Neural cell (in vitro differentiated cells): Measurements from ENCODE around the gene PDE8B. TPM values are rescaled to one million over a fixed set of nuclear protein-coding genes. Genes with fewer than 3 reads are reported as not detected.

Experiments used
- H2AFZ ChIP-seq: fragments of 200-600, 300-800 bp; sonication (generic), shearing (Covaris generic); 2 replicates; pipeline ENCODE4 v1.6.0; 2014; ENCODE audit warnings: low read depth, mild to moderate bottlenecking, antibody characterized with exemption, low read length, moderate library complexity
- H3F3A ChIP-seq: fragments of 200-600 bp; shearing (Covaris generic); 2 replicates; pipeline ENCODE4 v1.6.1; 2016; ENCODE audit warnings: mild to moderate bottlenecking, moderate library complexity, mixed read lengths, antibody characterized with exemption, low read length; ENCODE audit not compliant: insufficient read depth, poor library complexity, severe bottlenecking
- H3K27ac ChIP-seq: fragments of 200-600, 300-800 bp; sonication (generic), shearing (Covaris generic); 2 replicates; pipeline ENCODE4 v1.5.1; 2014; ENCODE audit warnings: mild to moderate bottlenecking, low read length, moderate library complexity
- H3K27me3 ChIP-seq: fragments of 300-800, 200-600 bp; sonication (generic), shearing (Covaris generic); 2 replicates; pipeline ENCODE4 v1.6.0; 2014; ENCODE audit warnings: mild to moderate bottlenecking, low read depth, low read length, moderate library complexity; ENCODE audit not compliant: insufficient read depth
- H3K36me3 ChIP-seq: fragments of 300-800, 200-600 bp; sonication (generic), shearing (Covaris generic); 2 replicates; pipeline ENCODE4 v1.5.1; 2014; ENCODE audit warnings: mild to moderate bottlenecking, antibody characterized with exemption, low read length, moderate library complexity; ENCODE audit not compliant: insufficient read depth
- H3K4me2 ChIP-seq: fragments of 300-800, 200-600 bp; sonication (generic), shearing (Covaris generic); 2 replicates; pipeline ENCODE4 v1.6.0; 2014; ENCODE audit warnings: mild to moderate bottlenecking, low read length
- H3K4me3 ChIP-seq: fragments of 300-800, 200-600 bp; sonication (generic), shearing (Covaris generic); 2 replicates; pipeline ENCODE4 v1.5.1; 2014; ENCODE audit warnings: mild to moderate bottlenecking, low read length, moderate library complexity
- H3K79me2 ChIP-seq: fragments of 200-600 bp; shearing (Covaris generic); replicated peaks from 2 replicates; pipeline ENCODE4 v1.6.0; 2014; ENCODE audit warnings: mild to moderate bottlenecking, low read length, moderate library complexity; ENCODE audit not compliant: insufficient read depth
- H3K9ac ChIP-seq: fragments of 300-800, 200-600 bp; sonication (generic), shearing (Covaris generic); 2 replicates; pipeline ENCODE4 v1.6.1; 2016; ENCODE audit warnings: mild to moderate bottlenecking, low read length, mixed read lengths
- H3K9me2 ChIP-seq: fragments of 200-600 bp; shearing (Covaris generic); 2 replicates; pipeline ENCODE4 v1.6.1; 2016; ENCODE audit warnings: mild to moderate bottlenecking, low read length, mixed read lengths; ENCODE audit not compliant: insufficient read depth
- H3K9me3 ChIP-seq: fragments of 200-600, 300-800 bp; sonication (generic), shearing (Covaris generic); 2 replicates; pipeline ENCODE4 v1.6.1; 2016; ENCODE audit warnings: mild to moderate bottlenecking, mixed run types, low read length, moderate library complexity, mixed read lengths
- H4K20me1 ChIP-seq: fragments of 200-600 bp; shearing (Covaris generic); 2 replicates; pipeline ENCODE4 v1.6.1; 2016; ENCODE audit warnings: mild to moderate bottlenecking, mixed run types; ENCODE audit not compliant: insufficient read depth
- EP300 ChIP-seq: fragments of 450-650 bp; conservative IDR thresholded peaks from 2 replicates; pipeline ENCODE4 v1.6.1; 2014; ENCODE audit warnings: antibody characterized with exemption, mild to moderate bottlenecking, moderate library complexity; ENCODE audit not compliant: poor library complexity, severe bottlenecking
- EZH2 ChIP-seq: fragments of 200-600, 300-800 bp; shearing (Covaris generic), sonication (generic); IDR thresholded peaks from 2 replicates; pipeline ENCODE4 v1.6.1; 2014; ENCODE audit warnings: antibody characterized with exemption, low read length, borderline replicate concordance, mild to moderate bottlenecking; ENCODE audit not compliant: insufficient read depth, poor library complexity, severe bottlenecking
- MXI1 ChIP-seq: fragments of 450-650 bp; conservative IDR thresholded peaks from 2 replicates; pipeline ENCODE4 v1.6.1; 2014; ENCODE audit warnings: antibody characterized with exemption, mild to moderate bottlenecking; ENCODE audit not compliant: poor library complexity, severe bottlenecking
- POLR2AphosphoS5 ChIP-seq: IDR thresholded peaks from 2 replicates; pipeline ENCODE4 v1.6.1; 2012
- RAD21 ChIP-seq: fragments of 450-650 bp; conservative IDR thresholded peaks from 2 replicates; pipeline ENCODE4 v1.6.1; 2014; ENCODE audit warnings: antibody characterized with exemption, mild to moderate bottlenecking, moderate library complexity
- REST ChIP-seq: IDR thresholded peaks from 2 replicates; pipeline ENCODE4 v1.6.1; 2012; ENCODE audit warnings: borderline replicate concordance
- SMC3 ChIP-seq: fragments of 450-650 bp; conservative IDR thresholded peaks from 2 replicates; pipeline ENCODE4 v1.6.1; 2014; ENCODE audit warnings: antibody characterized with exemption, mild to moderate bottlenecking, moderate library complexity; ENCODE audit not compliant: poor library complexity
- TAF1 ChIP-seq: IDR thresholded peaks from 2 replicates; pipeline ENCODE4 v1.6.1; 2012; ENCODE audit warnings: low read depth
- polyA plus RNA-seq: library from polyadenylated mRNA; depleted of rRNA; stranded (reverse); fragments of >200 nt; gene quantifications from 2 replicates; pipeline ENCODE4 v1.2.3, GENCODE V29; 2014
- TF ChIP-seq, protein P1 (sequence below): fragments of 450-650 bp; IDR thresholded peaks from 2 replicates; pipeline ENCODE4 v1.5.1; 2014; ENCODE audit warnings: antibody characterized with exemption, mild to moderate bottlenecking, moderate library complexity; ENCODE audit not compliant: poor library complexity, severe bottlenecking

Gene PDE8B
- polyA plus RNA-seq, 1 donor from 2014 or later: 0.22 TPM

DNA sequence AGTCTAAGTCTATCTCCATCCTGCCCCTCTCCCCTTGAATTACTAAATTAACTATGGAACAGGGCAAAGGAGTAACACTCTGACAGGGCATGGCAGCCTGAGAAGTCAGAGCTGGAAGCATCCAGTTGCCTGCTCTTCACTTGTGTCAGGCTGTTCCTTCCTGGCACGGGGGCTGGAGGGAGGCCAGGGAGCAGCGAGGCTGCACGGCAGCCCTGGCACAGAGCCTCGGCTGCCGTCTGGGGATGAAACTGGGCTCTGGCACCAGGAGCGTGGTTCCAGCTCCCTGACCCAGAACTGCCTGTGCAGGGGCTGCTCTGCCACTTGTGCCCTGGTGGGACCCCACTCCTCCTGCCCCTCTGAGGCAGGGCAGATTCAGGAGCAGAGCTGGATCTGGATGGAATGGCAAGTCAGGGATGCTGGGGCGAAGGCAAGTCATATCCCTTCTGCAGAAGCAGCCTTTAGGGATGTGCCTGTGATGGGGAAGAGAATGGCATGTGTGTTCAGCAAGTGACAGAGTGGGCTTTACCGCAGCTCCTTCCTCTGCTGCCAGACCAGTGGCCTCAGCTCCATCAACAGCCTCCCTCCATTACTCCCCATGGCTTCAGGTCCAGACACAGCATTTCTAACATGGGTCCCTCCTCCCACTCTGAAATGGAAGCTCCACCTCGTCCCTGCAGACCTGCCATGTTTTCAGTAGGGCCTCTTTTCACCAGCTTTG is 42.2 kb upstream of the PDE8B start:
- H3F3A ChIP-seq: no peaks in the 10 kb centered on the region
- no peaks in the 10 kb centered on the region for H3K9me3 ChIP-seq
- H3K9me2 ChIP-seq: no peaks in the 10 kb centered on the region
- TF ChIP-seq EP300: no peak
- TF ChIP-seq MXI1: no peak
- TF ChIP-seq SMC3: no peak
- TF ChIP-seq, protein P1, sequence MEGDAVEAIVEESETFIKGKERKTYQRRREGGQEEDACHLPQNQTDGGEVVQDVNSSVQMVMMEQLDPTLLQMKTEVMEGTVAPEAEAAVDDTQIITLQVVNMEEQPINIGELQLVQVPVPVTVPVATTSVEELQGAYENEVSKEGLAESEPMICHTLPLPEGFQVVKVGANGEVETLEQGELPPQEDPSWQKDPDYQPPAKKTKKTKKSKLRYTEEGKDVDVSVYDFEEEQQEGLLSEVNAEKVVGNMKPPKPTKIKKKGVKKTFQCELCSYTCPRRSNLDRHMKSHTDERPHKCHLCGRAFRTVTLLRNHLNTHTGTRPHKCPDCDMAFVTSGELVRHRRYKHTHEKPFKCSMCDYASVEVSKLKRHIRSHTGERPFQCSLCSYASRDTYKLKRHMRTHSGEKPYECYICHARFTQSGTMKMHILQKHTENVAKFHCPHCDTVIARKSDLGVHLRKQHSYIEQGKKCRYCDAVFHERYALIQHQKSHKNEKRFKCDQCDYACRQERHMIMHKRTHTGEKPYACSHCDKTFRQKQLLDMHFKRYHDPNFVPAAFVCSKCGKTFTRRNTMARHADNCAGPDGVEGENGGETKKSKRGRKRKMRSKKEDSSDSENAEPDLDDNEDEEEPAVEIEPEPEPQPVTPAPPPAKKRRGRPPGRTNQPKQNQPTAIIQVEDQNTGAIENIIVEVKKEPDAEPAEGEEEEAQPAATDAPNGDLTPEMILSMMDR: no peak
- no peak for TF ChIP-seq TAF1
- TF ChIP-seq EZH2: no peak
- no peak for TF ChIP-seq RAD21
- no peak for TF ChIP-seq REST
- no peak for TF ChIP-seq POLR2AphosphoS5
- H2AFZ ChIP-seq: no peak overlapping the region
- H3K27me3 ChIP-seq: no peaks in the 10 kb centered on the region
- H4K20me1 ChIP-seq: no peaks in the 10 kb centered on the region
- H3K4me2 ChIP-seq: no peak overlapping the region
- H3K27ac ChIP-seq: no peak overlapping the region
- H3K36me3 ChIP-seq: no peaks in the 10 kb centered on the region
- no peaks in the 10 kb centered on the region for H3K79me2 ChIP-seq
- H3K4me3 ChIP-seq: no peak overlapping the region
- no peak overlapping the region for H3K9ac ChIP-seq

DNA sequence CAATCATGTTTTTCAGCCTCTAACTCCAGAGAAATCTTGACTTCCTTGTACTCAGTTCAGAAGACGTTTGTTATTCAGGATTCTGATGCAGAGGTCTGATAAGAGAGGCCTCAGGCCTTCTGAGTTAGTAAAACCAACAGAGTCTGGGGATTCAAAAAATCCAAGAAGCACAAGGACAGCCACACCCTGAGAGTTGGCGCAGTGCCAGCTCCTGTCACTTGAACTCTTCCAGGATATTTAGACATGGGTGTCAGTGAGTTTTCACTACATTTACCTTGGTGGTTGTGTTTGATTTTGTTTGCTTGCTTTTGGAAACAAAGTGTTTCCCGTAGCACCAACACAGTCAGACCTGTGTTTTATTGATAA is 41.6 kb upstream of the PDE8B start:
- Histone ChIP-seq H3K27me3 (no peaks in the 10 kb centered on the region), H3F3A (no peaks in the 10 kb centered on the region), H3K9me2 (no peaks in the 10 kb centered on the region), H3K9ac (no peak overlapping the region), H3K4me2 (no peak overlapping the region), H3K27ac (no peak overlapping the region), H4K20me1 (no peaks in the 10 kb centered on the region), H3K4me3 (no peak overlapping the region), H3K79me2 (no peaks in the 10 kb centered on the region), H3K9me3 (no peaks in the 10 kb centered on the region), H2AFZ (no peak overlapping the region), H3K36me3 (no peaks in the 10 kb centered on the region)
- TF ChIP-seq SMC3 (no peak), REST (no peak), MXI1 (no peak), TAF1 (no peak), RAD21 (no peak), EZH2 (no peak), POLR2AphosphoS5 (no peak), EP300 (no peak)
- TF ChIP-seq, protein P1: no peak
